ENCODE results near the gene ZNF408.

Gene ZNF408

GRCh38 chr11:46729110-46730027, 28.5 kb downstream of the ZNF408 start:
- DNase-seq: no peak

GRCh38 chr11:46731545-46731944, 30.7 kb downstream of the ZNF408 start:
- no peak for DNase-seq

- no peak for DNase-seq
Measured at GRCh38 chr11:46733234-46733633, 32.4 kb downstream of the ZNF408 start.

DNA sequence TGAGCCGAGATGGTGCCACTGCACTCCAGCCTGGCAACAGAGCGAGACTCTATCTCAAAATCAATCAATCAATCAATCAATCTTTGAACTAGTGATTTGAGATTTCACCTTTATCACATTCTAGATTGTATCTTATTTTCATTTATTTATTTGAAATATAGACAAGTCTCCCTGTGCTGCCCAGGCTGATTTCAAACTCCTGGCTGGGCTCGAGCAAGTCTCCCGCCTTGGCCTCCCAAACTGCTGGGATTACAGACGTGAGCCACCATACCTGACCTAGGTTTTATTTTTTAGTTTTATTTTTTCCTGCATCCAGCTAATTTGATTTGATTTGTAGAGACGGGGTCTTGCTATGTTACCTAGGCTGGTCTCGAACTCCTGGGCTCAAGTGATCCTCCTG, 35.3 kb downstream of the ZNF408 start:
- no peak for DNase-seq

DNA sequence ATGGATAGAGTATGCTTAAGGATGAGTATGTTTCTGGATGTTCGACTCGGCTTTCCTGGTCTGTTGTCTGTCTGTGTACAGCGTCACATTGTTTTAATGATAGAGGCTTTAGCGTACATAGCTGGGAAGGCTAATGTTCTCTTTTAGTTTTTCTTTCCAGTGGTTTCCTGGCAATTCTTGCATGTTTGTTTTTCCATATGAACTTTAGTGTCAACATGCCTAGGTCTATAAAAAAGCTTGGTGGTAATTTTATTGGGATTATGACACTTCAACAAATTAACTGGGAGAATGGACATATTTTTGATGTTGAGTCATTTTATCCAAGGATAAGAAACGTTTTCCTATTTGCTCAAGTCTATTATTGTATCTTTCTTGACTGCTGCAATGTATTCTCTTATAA, 35.8 kb downstream of the ZNF408 start:
- DNase-seq: no peak

- DNase-seq: no peak
Measured at GRCh38 chr11:46737699-46738098, 36.9 kb downstream of the ZNF408 start.

DNA sequence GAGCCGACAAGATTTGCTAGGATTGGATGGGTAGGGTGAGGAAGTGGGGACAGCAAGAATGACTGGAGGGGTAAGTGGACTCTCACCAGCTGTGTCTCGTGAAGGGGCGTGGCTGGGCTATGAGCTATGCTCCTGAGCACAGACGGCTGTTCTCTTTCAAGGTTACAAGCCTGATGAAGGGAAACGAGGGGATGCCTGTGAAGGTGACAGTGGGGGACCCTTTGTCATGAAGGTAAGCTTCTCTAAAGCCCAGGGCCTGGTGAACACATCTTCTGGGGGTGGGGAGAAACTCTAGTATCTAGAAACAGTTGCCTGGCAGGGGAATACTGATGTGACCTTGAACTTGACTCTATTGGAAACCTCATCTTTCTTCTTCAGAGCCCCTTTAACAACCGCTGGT, 38.1 kb downstream of the ZNF408 start:
- no peak for DNase-seq

GRCh38 chr11:46741600-46742484, 41.0 kb downstream of the ZNF408 start:
- DNase-seq: no peak

- no peak for DNase-seq
Measured at GRCh38 chr11:46743043-46743442, 42.2 kb downstream of the ZNF408 start.

DNA sequence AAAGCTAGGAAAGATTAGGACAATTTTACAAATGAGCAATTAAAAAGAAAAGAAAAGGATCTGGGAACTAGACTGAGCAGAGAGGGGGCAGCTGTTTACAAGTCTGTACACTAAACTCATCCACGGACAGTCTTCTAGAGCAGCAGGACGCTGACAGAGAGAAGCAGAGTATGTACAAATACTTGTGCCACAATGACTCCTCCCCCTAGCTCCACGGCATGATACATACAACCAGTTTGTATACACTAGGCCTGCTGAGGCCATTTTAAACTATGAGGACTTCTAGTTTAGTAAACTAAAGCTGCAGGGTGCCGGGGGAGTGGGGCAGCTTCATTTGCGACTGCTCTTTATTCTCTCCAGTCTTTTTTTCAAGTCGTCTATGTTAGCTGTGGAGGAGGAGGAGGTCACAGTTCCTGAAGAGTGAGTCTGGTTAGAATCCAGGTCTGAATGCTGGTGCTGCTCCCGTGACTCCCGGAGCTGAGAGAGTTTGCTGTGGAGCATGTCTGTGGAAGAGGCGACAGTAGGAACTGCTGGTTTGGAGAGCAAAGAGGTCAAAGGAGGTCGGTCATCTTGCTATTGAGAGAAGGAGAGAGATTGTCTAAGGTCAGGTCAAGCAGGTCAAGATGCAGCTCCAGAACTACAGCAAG, 43.0 kb downstream of the ZNF408 start:
- no peak for DNase-seq

GRCh38 chr11:46745328-46745727, 44.5 kb downstream of the ZNF408 start:
- no peak for DNase-seq

DNA sequence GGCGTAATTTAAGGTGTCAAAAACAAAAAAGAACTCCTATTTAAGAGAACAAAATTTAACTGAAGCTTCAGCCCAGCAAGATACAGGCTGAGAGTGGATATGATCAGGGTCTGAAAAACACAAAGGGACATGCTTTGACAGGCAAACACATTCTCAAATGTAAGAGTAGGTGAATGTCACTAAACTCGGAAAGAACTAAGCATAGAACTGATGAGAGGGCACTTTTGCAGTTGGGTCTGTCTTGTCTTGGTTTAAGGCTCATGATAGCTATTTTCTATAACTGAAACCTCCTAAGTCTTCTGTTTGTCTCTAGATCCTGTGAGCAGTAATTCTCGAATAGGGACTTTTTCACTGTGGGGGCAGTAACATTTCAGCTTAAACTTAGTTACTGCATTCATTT, 45.2 kb downstream of the ZNF408 start:
- DNase-seq: no peak

DNA sequence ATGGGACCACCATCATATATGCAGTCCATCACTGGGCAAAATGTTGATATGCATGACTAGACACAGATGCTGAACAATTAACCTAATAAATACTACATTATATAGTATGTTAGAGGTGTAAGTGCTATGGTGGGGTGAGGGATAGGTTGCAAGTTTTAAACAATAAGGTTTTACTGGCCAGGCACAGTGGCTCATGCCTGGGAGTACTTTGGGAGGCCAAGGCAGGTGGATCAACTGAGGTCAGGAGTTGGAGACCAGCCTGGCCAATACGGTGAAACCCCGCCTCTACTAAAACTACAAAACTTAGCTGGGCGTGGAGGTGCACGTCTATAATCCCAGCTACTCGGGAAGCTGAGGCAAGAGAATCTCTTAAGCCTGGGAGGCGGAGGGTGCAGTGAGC, 46.3 kb downstream of the ZNF408 start:
- no peak for DNase-seq
